HL-60 (cell line): Measurements from ENCODE around the gene R3HDM2.

Source experiments
- DNase-seq, 2 experiments: peaks; one replicate each; pipeline ENCODE4 v3.0.0-alpha.2; 2010 to 2020; ENCODE audit warnings: low read depth in 1 of 2, low spot score in 1 of 2
- H3K27ac ChIP-seq: fragments of 250-450 bp; sonication (Bioruptor Pico); replicated peaks from 2 replicates; pipeline ENCODE4 v1.5.1; 2020; ENCODE audit warnings: mild to moderate bottlenecking, moderate library complexity
- H3K27me3 ChIP-seq: fragments of 250-450 bp; sonication (Bioruptor Pico); 2 replicates; pipeline ENCODE4 v1.5.1; 2021; ENCODE audit warnings: mild to moderate bottlenecking, moderate library complexity; ENCODE audit not compliant: insufficient read depth, poor library complexity, severe bottlenecking
- H3K4me3 ChIP-seq: replicated peaks from 2 replicates; pipeline ENCODE4 v1.5.1; 2011; ENCODE audit warnings: mild to moderate bottlenecking, control low read depth, low read length; ENCODE audit not compliant: insufficient read depth
- GABPA ChIP-seq: IDR thresholded peaks from 2 replicates; pipeline ENCODE4 v1.6.1; 2012; ENCODE audit warnings: low read depth
- POLR2AphosphoS5 ChIP-seq: IDR thresholded peaks from 2 replicates; pipeline ENCODE4 v1.6.1; 2012; ENCODE audit warnings: low read depth
- REST ChIP-seq: IDR thresholded peaks from 2 replicates; pipeline ENCODE4 v1.6.1; 2012; ENCODE audit warnings: low read depth; ENCODE audit not compliant: insufficient replicate concordance
- SPI1 ChIP-seq: IDR thresholded peaks from 2 replicates; pipeline ENCODE4 v1.6.1; 2012; ENCODE audit warnings: low read depth, mild to moderate bottlenecking, borderline replicate concordance
- TF ChIP-seq, protein P1 (sequence below): IDR thresholded peaks from one replicate; pipeline ENCODE4 v1.5.1; 2011; ENCODE audit warnings: low read length, control low read depth, inconsistent platforms; ENCODE audit not compliant: insufficient read depth

The R3HDM2 gene

DNA sequence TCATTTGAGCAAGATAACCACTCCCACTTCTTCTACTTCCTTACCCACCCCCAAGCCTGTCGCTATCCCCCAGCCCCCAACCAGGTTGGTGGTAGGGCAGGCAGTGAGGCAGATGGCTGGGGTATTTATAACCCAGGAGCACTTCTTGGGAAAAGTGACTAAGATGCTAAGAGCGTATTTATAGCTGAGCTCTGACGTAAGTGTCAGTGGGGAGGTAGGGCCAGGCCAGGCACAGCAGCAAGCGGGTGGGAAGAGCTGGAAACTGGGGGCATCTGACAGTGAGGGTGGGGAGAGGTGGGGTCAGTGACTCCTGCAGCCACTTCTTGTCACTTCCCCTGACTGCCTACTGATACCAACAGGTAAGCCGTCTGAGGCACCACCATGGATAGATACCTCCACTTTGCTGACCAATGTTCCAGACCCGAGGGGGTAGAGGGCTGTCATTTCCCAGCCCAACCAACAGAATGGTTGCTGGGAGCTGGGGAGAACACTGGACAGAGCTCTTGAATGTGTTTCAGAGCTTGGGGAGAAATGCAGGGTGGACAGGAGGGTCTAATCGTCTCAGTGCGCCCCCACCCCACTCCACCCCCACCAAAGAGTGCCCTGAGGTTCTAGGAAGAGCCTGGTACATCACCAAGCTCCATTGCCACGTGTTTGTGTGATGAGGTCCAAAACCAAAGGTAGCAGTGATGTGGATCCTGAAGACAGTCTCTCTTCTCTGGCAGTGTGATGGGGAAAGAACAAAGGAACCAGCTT, 21.5 kb upstream of the R3HDM2 start:
- DNase-seq, result no peak
- Histone ChIP-seq H3K27ac (no peak overlapping the region), H3K4me3 (no peak overlapping the region), H3K27me3 (no peaks in the 10 kb centered on the region)
- TF ChIP-seq, protein P1, sequence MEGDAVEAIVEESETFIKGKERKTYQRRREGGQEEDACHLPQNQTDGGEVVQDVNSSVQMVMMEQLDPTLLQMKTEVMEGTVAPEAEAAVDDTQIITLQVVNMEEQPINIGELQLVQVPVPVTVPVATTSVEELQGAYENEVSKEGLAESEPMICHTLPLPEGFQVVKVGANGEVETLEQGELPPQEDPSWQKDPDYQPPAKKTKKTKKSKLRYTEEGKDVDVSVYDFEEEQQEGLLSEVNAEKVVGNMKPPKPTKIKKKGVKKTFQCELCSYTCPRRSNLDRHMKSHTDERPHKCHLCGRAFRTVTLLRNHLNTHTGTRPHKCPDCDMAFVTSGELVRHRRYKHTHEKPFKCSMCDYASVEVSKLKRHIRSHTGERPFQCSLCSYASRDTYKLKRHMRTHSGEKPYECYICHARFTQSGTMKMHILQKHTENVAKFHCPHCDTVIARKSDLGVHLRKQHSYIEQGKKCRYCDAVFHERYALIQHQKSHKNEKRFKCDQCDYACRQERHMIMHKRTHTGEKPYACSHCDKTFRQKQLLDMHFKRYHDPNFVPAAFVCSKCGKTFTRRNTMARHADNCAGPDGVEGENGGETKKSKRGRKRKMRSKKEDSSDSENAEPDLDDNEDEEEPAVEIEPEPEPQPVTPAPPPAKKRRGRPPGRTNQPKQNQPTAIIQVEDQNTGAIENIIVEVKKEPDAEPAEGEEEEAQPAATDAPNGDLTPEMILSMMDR, result no peak
- TF ChIP-seq POLR2AphosphoS5, result no peak
- no peak for TF ChIP-seq GABPA
- TF ChIP-seq REST, result no peak
- TF ChIP-seq SPI1, result no peak

- H3K27me3 ChIP-seq, result no peaks in the 10 kb centered on the region
- H3K27ac ChIP-seq, result no peak overlapping the region
- TF ChIP-seq GABPA (no peak), REST (no peak), SPI1 (no peak), POLR2AphosphoS5 (no peak)
- TF ChIP-seq, protein P1, result no peak
- no peak for DNase-seq
- H3K4me3 ChIP-seq, result no peak overlapping the region
Measured at GRCh38 chr12:57451233-57451778, 20.5 kb upstream of the R3HDM2 start.

DNA sequence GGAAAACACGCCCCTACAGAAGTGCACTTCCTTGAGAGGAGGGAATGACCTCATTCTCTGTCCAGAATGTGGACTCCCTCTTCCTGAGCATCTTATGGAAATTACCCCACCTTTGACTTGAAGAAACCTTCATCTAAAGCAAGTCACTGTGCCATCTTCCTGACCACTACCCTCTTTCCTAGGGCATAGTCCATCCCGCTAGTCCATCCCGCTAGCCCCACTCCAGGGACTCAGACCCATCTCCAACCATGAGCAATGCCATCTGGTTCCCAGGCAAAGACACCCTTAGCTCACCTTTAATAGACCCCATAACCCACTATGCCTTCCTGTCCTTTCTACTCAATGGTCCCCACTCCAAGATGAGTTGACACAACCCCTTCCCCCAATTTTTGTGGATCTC, 19.2 kb upstream of the R3HDM2 start:
- TF ChIP-seq, protein P1, result no peak
- TF ChIP-seq SPI1 (no peak), REST (no peak)
- DNase-seq, result no peak
- Histone ChIP-seq H3K27me3 (no peaks in the 10 kb centered on the region), H3K4me3 (no peak overlapping the region), H3K27ac (no peak overlapping the region)
